ENCODE measurements around the gene PRM2. TPM values are rescaled to one million over a fixed set of nuclear protein-coding genes. Genes with fewer than 3 reads are reported as not detected.

Gene PRM2
- total RNA-seq, 4 donors from 2014 or later, result not detected

DNA sequence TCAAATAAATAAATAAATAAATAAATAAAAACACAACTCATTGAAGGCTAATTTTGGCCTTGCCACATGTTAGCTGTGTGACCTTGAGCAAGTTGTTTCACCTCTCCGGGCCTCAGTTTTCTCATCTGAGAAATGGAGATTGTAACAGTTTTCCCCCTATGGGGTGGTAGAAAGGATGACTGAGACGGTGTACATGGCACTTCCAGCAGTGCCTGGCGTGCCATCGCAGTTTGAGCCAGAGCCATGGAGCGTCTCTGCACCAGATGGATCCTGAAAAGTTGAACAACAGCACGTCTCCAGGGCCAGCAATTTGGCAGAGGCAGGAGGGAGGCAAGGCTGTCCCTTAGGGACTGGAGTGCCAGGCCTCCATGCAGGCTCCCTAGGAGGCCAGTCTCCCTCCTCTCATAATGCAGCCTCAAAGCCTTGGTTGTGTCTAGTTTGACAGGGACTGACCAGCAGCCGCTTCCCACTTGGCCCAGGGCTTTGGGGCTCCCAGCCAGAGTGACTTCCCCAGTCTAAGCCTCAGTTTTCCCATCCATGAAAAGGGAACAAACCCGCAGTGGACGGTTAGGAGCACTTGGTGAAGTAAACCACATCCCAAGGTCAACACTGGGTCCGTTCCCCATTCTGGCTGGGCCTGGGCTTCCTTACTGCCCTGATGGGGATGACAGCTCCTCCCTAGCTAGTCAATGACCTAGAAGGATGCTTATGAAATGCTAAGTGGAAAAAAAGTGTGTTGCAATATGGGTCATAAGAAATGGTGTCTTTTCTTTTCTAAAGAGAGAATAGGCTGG lies 39.6 kb downstream of the PRM2 start:
- ATAC-seq (ENCODE audit: low FRiP score) (no peak), DNase-seq (ENCODE audit: low spot score) (no peak)
- TF ChIP-seq, protein P1, sequence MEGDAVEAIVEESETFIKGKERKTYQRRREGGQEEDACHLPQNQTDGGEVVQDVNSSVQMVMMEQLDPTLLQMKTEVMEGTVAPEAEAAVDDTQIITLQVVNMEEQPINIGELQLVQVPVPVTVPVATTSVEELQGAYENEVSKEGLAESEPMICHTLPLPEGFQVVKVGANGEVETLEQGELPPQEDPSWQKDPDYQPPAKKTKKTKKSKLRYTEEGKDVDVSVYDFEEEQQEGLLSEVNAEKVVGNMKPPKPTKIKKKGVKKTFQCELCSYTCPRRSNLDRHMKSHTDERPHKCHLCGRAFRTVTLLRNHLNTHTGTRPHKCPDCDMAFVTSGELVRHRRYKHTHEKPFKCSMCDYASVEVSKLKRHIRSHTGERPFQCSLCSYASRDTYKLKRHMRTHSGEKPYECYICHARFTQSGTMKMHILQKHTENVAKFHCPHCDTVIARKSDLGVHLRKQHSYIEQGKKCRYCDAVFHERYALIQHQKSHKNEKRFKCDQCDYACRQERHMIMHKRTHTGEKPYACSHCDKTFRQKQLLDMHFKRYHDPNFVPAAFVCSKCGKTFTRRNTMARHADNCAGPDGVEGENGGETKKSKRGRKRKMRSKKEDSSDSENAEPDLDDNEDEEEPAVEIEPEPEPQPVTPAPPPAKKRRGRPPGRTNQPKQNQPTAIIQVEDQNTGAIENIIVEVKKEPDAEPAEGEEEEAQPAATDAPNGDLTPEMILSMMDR (IDR thresholded peaks at IDR 0.05), result no peak

DNA sequence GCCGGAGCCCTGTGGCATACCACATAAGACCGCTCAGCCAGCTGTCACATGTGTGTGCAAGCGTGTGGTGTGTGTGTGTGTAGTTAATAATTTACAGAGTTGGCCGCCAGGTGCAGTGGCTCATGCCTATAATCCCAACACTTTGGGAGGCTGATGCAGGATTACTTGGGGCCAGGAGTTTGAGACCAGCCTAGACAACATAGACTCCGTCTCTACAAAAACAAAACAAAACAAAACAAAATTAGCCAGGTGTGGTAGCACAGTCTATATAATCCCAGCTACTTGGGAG lies 40.6 kb downstream of the PRM2 start:
- no peak for DNase-seq (ENCODE audit: low spot score)
- TF ChIP-seq, protein P1 (IDR thresholded peaks at IDR 0.05), result no peak
- ATAC-seq (ENCODE audit: low FRiP score), result no peak

DNA sequence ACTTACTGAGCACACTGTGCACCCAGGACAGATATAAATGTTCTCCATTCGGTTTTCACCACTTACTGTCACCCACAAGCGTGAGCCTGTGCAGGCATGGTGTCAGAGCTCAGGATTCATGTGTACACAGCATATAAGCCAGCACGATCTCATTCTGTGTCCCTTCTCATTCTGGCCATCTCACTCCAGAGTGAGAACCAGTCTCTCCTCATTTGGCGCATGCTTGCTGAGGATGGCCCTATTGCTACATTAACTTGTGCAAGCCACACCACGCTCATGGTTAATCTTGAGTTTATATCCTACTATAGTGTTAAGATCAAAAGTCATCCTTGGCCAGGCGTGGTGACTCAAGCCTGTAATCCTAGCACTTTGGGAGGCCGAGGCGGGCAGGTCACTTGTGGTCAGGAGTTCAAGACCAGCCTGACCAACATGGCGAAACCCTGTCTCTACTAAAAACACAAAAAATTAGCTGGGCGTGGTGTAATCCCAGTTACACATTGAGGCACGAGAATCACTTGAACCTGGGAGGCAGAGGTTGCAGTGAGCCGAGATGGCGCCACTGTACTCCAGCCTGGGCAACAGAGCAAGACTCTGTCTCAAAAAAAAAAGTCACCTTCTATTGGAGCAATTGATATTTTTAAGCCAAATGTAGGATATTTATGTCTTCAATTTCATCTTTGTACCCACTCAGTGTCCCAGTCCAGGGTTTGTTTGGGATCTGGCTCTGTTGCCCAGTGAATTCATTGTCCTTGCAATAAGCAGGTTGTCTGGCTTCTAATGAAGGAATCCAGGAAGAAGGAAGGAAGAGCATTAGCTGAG lies 41.2 kb downstream of the PRM2 start:
- ATAC-seq (ENCODE audit: low FRiP score), result no peak
- TF ChIP-seq, protein P1 (IDR thresholded peaks at IDR 0.05), result no peak
- no peak for DNase-seq (ENCODE audit: low spot score)

DNA sequence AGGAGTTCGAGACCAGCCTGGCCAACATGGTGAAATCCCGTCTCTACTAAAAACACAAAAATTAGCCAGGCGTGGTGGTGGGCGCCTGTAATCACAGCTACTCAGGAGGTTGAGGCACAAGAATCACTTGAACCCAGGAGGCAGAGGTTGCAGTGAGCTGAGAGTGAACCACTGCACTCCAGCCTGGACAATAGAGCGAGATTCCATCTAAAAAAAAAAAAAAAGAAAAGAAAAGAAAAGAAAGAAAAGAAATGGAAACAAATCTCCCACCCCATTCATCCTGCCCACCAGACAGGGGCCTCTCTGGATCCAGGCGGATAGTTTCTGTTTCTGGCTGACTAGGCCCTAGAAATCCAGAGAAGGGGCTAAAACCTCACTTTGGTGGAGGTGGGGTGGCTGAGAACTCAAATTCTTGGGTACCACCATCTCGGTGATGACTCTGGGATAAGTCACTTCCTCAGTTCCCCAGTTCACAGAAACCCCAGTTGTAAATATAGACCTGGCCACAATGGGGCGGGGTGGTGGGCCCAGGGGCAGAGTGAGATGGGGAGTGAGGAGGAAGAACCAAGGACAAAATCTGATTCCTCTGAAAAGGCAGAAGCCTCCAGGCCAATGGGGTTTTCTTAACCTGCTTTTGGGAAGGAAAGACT lies 42.4 kb downstream of the PRM2 start:
- no peak for DNase-seq (ENCODE audit: low spot score)
- TF ChIP-seq, protein P1 (IDR thresholded peaks at IDR 0.05), result no peak
- ATAC-seq (ENCODE audit: low FRiP score), result no peak

DNA sequence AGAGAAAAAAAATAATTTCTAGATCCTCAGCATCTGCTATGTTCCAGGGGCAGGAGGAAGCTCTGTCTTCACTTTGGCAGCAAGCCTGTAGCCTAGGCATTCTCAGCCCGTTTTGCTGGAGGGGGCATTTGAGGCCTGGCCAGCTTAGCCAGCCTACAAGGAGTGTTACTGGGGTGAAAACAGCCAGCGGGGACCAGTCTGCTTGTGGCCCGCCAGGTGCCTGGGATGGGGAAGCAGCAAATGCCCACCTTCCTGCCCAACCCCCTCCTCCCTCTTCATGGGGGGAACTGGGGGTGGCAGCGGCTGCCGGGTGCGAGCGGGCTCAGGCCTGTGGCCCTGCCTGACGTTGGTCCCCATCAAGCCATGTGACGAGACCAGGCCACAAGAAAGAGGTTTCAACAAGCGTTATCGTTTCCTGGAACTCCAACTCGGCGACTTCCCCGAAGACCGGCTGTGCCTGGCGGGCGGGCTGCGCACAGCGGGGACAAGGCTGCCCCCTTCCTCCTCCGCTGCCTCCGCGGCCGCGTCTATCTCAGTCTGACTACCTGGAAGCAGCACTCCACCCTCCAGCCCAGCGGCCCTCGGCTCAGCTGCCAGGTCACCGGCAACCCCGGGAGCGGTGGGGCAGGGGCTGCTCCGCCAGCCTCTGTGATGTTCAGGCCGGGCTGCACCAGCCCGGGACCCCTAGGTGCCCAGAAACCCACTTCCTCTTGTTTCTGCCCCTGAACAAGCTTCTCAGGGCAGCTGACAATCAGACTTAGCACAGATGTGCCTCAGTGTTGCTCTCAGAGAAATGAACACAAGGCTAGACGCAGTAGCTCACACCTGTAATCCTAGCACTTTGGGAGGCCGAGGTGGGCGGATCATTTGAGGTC lies 43.2 kb downstream of the PRM2 start:
- no peak for DNase-seq (ENCODE audit: low spot score)
- ATAC-seq (ENCODE audit: low FRiP score), result no peak
- TF ChIP-seq, protein P1 (IDR thresholded peaks at IDR 0.05), result no peak

DNA sequence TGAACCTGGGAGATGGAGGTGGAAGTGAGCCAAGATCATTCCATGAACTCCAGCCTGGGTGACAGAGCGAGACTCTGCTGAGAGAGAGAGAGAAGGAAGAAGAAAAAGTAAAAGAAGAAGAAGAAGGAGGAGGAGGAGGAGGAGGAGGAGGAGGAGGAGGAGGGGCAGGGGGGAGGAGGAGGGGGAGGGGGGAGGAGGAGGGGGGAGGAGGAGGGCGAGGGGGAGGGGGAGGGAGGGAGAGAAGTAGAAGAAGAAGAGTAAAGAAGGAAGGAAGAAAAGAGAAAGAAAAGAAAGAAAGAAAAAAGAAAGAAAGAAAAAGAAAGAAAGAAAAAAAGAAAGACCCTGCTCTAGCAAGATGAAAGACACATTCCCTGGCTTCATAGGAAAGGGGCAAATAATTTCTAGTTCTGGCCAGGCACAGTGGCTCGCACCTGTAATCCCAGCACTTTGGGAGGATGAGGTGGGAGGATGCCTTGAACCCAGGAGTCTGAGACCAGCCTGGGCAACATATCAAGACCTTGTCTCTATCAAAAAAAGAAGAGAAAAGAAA lies 43.9 kb downstream of the PRM2 start:
- no peak for DNase-seq (ENCODE audit: low spot score)
- no peak for ATAC-seq (ENCODE audit: low FRiP score)
- TF ChIP-seq, protein P1 (IDR thresholded peaks at IDR 0.05), result no peak

Data from omental fat pad (tissue), 4 donors.